ENCODE results near the gene TAPBP. TPM values are rescaled to one million over a fixed set of nuclear protein-coding genes. Genes with fewer than 3 reads are reported as not detected.
"Not testable (repeated sequence)": the region's sequence is repeated elsewhere in the genome, so short reads cannot be mapped to it uniquely, and the experiment has no call there.

The TAPBP gene
- total RNA-seq, 1 donor from 2014 or later = 93.0 TPM

DNA sequence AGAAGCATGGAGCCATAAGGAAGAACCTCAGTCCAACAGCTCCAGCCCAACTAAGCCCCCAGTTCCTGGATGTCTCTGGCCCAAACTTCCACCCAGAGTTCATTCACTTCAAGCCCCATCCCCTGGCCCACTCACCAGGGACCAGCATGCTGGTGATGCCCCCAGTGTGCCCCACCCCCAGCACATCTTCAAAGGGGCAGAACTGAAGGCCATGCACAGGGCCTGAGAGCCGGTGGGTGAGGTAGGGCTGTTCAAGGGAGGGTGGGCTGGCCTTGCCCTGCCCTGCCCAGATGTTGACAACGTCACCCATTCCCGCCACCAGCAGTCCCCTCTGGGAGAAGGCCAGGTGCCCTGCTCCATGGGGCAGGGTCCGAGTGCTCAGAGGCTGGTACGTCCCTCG, 33.3 kb downstream of the TAPBP start:
- DNase-seq (no peak), ATAC-seq (no peak)
- intact Hi-C loops (cut with micrococcal nuclease) = no loop called here

- no peak for ATAC-seq
- DNase-seq = no peak
- intact Hi-C loops (cut with micrococcal nuclease) = no loop called here
These were observed 33.8 kb downstream of the TAPBP start for GRCh38 chr6:33279971-33280511.

- no peak for ATAC-seq
- DNase-seq = no peak
- intact Hi-C loops (cut with micrococcal nuclease) = no loop called here
These were observed 34.6 kb downstream of the TAPBP start for GRCh38 chr6:33279257-33279695.

- intact Hi-C loops (cut with micrococcal nuclease) = no loop called here
- ATAC-seq (no peak), DNase-seq (no peak)
These were observed 35.1 kb downstream of the TAPBP start for GRCh38 chr6:33278810-33279209.

- ATAC-seq = no peak
- no peak for DNase-seq
- intact Hi-C loops (cut with micrococcal nuclease) = no loop called here
These were observed 35.5 kb downstream of the TAPBP start for GRCh38 chr6:33278392-33278741.

DNA sequence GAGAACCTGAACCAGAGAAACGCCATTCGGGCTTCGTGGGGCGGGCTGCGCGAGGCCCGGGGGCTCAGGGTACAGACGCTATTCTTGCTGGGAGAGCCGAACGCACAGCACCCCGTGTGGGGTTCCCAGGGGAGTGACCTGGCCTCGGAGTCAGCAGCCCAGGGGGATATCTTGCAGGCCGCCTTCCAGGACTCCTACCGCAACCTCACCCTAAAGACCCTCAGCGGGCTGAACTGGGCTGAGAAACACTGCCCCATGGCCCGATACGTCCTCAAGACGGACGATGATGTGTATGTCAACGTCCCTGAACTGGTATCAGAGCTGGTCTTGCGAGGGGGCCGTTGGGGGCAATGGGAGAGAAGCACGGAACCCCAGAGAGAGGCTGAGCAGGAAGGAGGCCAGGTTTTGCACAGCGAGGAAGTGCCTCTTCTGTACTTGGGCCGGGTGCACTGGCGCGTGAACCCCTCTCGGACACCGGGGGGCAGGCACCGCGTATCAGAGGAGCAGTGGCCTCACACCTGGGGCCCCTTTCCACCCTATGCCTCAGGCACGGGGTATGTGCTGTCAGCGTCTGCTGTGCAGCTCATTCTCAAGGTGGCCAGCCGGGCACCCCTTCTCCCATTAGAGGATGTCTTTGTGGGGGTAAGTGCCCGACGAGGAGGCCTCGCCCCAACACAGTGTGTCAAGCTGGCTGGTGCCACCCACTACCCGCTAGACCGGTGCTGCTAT, 36.1 kb downstream of the TAPBP start:
- peak; percentile 37 for DNase-seq
- ATAC-seq = peak; percentile 1
- intact Hi-C loops (cut with micrococcal nuclease) = no loop called here

GRCh38 chr6:33276864-33277662, 36.8 kb downstream of the TAPBP start, which contains the start of gene B3GALT4:
TSS of gene B3GALT4 (plus strand) at chr6:33277123. CDS start at chr6:33277420, 297 bp downstream.
- ATAC-seq (peak; percentile 76), DNase-seq (peak; percentile 87)
- intact Hi-C loops (cut with micrococcal nuclease) = no loop called here

DNA sequence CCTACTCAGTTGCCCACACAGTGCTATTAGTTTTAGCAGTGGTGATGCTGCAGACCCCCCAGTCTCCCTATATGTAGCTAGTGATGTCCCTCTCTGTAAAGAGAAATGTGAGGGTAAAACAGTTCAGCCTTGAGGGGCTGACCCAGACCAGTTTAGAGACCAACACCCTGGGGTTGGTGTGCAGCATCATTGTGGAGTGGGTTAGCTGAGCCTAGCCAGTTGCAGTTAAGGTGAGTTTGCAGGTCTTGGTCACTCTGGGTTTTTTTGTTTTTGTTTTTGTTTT, 37.4 kb downstream of the TAPBP start:
- intact Hi-C loops (cut with micrococcal nuclease) = no loop called here

GRCh38 chr6:33275795-33276580, 37.9 kb downstream of the TAPBP start:
- intact Hi-C loops (cut with micrococcal nuclease); ATAC-seq; DNase-seq: not testable (repeated sequence)

More for the DNA sequence above, 37.4 kb downstream of the TAPBP start:
- no peak for DNase-seq
- ATAC-seq = no peak

GRCh38 chr6:33273924-33274902, 39.7 kb downstream of the TAPBP start:
- intact Hi-C loops (cut with micrococcal nuclease) = no loop called here
- ATAC-seq (no peak), DNase-seq (no peak)

GRCh38 chr6:33273129-33273923, 40.6 kb downstream of the TAPBP start:
- ATAC-seq = no peak
- no peak for DNase-seq
- intact Hi-C loops (cut with micrococcal nuclease) = no loop called here

DNA sequence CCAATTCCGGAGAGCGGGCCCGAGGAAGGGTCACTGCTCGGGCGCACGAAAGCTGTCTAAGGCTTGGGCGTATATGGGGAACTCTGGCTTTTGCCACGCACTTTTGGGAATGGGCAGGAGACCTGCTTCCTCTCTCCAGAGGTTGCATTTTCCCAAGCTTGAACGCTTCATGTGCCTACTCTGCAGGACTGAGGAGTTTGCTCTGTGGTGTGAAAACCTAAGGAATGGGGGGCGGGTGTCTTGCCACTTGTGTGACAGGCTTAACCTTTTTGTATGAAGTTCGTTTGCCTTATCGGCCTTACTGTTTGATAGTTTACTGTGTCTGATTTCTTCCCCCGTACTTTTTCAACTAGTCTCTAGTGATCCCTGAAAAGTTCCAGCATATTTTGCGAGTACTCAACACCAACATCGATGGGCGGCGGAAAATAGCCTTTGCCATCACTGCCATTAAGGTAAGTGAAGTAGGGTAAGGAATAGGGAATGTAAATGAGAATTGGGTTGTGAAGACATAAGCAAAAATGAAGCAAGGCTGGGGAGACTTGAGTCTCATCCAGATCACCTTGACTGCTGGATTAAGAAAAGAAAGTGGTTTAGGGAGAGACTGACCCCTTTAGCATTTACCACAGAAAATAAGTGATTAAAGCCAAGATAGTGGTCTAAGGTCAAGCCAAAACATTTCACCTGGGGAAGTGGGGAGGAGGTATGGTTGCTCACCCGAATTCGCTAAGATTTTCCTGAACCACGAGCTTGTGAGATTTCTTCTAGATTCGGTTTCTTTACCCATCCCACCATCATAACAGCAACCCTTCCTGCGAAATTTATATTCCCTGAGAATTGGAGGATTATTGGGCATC, 41.4 kb downstream of the TAPBP start:
- ATAC-seq (peak; percentile 13), DNase-seq (no peak)
- intact Hi-C loops (cut with micrococcal nuclease) = no loop called here

- DNase-seq (peak; percentile 91), ATAC-seq (peak; percentile 96)
- intact Hi-C loops (cut with micrococcal nuclease) = no loop called here
These were observed 42.2 kb downstream of the TAPBP start, which contains the start of the genes RPS18 and VPS52 for GRCh38 chr6:33271468-33272274. TSS of gene RPS18 (plus strand) at chr6:33272075. CDS start at chr6:33272120, 45 bp downstream. TSS of gene VPS52 (minus strand) at chr6:33271876. CDS start at chr6:33271675, 201 bp downstream.

DNA sequence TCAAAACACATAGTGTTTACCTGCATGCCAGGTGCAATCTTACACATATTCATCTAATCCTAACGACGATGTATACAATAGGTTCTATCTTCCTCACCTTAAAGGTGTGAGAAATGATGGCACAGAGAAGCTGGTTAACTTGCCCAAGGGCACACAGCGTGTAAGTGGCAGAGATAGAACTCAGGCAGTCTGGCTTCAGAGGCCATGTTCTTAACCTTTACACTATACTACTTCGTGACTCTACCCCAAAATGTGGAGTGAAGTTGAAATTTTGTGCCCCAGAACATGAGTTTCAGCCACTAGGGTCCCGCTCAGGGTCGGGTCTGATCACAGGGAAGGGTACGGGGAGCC, 42.8 kb downstream of the TAPBP start:
- peak; percentile 21 for ATAC-seq
- no peak for DNase-seq
- intact Hi-C loops (cut with micrococcal nuclease) = no loop called here

GRCh38 chr6:33264015-33264414, 49.9 kb downstream of the TAPBP start:
- intact Hi-C loops (cut with micrococcal nuclease) = no loop called here
- ATAC-seq (no peak), DNase-seq (no peak)

GRCh38 chr6:33262490-33262889, 51.4 kb downstream of the TAPBP start:
- ATAC-seq; DNase-seq; intact Hi-C loops (cut with micrococcal nuclease): not testable (repeated sequence)
